Panc1 (cell line): ENCODE data around the gene HINFP. TPM values are rescaled to one million over a fixed set of nuclear protein-coding genes. Genes with fewer than 3 reads are reported as not detected.
"Not testable (repeated sequence)": the region's sequence is repeated elsewhere in the genome, so short reads cannot be mapped to it uniquely, and the experiment has no call there.

Experiments
- ATAC-seq: fragments of 200-7000 bp; cut with Tn5 transposase; 2 replicates; pipeline ENCODE4 v1.9.1; 2020; ENCODE audit warnings: mild to moderate bottlenecking, moderate library complexity
- BruUV-seq: library from RNA; stranded (reverse); fragments of 400-500 nt; replicated peaks from 2 replicates; lab custom pipeline; 2021; lab: Mats Ljungman, UMichigan
- CTCF ChIA-PET: fragments of 300-600 bp; sonication (Branson Sonifier 250); formaldehyde crosslinking; loops from one replicate; lab custom pipeline; 2022; ENCODE audit warnings: antibody characterized with exemption; lab: Charles Lee
- POLR2A ChIA-PET: fragments of 300-600 bp; sonication (Branson Sonifier 250); formaldehyde crosslinking; loops from one replicate; lab custom pipeline; 2022; ENCODE audit warnings: antibody characterized with exemption; lab: Charles Lee
- DNase-seq: peaks from one replicate; pipeline ENCODE4 v3.0.0-alpha.2; 2010; ENCODE audit warnings: low read depth, low spot score
- H3K27ac ChIP-seq: 2 replicates; pipeline ENCODE4 v1.5.1; 2011; ENCODE audit warnings: mild to moderate bottlenecking, low read length, inconsistent platforms
- H3K27me3 ChIP-seq: fragments of 200-500 bp; sonication (Bioruptor generic); 2 replicates; pipeline ENCODE4 v1.6.0; 2014; ENCODE audit warnings: low read length, inconsistent platforms; ENCODE audit not compliant: control insufficient read depth, insufficient read depth
- H3K36me3 ChIP-seq: fragments of 200-500 bp; sonication (Bioruptor generic); 2 replicates; pipeline ENCODE4 v1.5.1; 2014; ENCODE audit warnings: inconsistent platforms, mild to moderate bottlenecking, low read length, moderate library complexity; ENCODE audit not compliant: control insufficient read depth, insufficient read depth
- H3K4me1 ChIP-seq: 2 replicates; pipeline ENCODE4 v1.5.1; 2011; ENCODE audit warnings: inconsistent platforms, mild to moderate bottlenecking, low read length, moderate library complexity; ENCODE audit not compliant: control insufficient read depth, insufficient read depth
- H3K4me3 ChIP-seq, 2 experiments: 2 replicates each; pipeline ENCODE4 v1.5.1; 2011 to 2012; ENCODE audit warnings: low read depth in 2 of 2, low read length in 2 of 2, mild to moderate bottlenecking in 2 of 2, inconsistent platforms in 1 of 2, moderate library complexity in 1 of 2
- H3K9me3 ChIP-seq: fragments of 200-500 bp; sonication (Bioruptor generic); 2 replicates; pipeline ENCODE4 v1.5.1; 2014; ENCODE audit warnings: low read depth, mild to moderate bottlenecking, inconsistent platforms, low read length, moderate library complexity; ENCODE audit not compliant: control insufficient read depth, insufficient read depth
- POLR2AphosphoS5 ChIP-seq: IDR thresholded peaks from 2 replicates; pipeline ENCODE4 v1.6.1; 2012; ENCODE audit warnings: mild to moderate bottlenecking, low read depth, low read length, moderate library complexity
- REST ChIP-seq, 2 experiments: IDR thresholded peaks; 2 replicates each; pipeline ENCODE4 v1.6.1; 2011 to 2012; ENCODE audit warnings: low read depth in 2 of 2, control low read depth in 1 of 2, low read length in 1 of 2, mild to moderate bottlenecking in 1 of 2, moderate library complexity in 1 of 2; ENCODE audit not compliant: insufficient read depth in 1 of 2
- SIN3A ChIP-seq: IDR thresholded peaks from 2 replicates; pipeline ENCODE4 v1.6.1; 2012; ENCODE audit warnings: low read depth, mild to moderate bottlenecking, low read length, moderate library complexity, borderline replicate concordance; ENCODE audit not compliant: insufficient read depth
- TCF7L2 ChIP-seq: IDR thresholded peaks from 2 replicates; pipeline ENCODE4 v1.6.1; 2011; ENCODE audit warnings: mild to moderate bottlenecking, low read depth, low read length, inconsistent platforms
- in situ Hi-C: cut with HindIII; loops from 2 replicates; pipeline ENCODE4 v1.10.0; 2016; ENCODE audit warnings: low sequenced_read_pairs, low pct_unique_long_range_greater_than_20kb
- intact Hi-C: fragments of 100-400 bp; cut with micrococcal nuclease; formaldehyde crosslinking; loops from one replicate; pipeline ENCODE4 v1.10.0; 2022; ENCODE audit not compliant: unreplicated experiment
- total RNA-seq: library from RNA; stranded (reverse); gene quantifications from one replicate; pipeline ENCODE4 v1.2.1, GENCODE V29; 2021; ENCODE audit not compliant: unreplicated experiment
- TF ChIP-seq, protein P1 (sequence below): fragments of 450-650 bp; IDR thresholded peaks from 2 replicates; pipeline ENCODE4 v1.5.1; 2017; ENCODE audit warnings: mild to moderate bottlenecking

The HINFP gene
- total RNA-seq, 1 experiment from 2014 or later, result 52.7 TPM

DNA sequence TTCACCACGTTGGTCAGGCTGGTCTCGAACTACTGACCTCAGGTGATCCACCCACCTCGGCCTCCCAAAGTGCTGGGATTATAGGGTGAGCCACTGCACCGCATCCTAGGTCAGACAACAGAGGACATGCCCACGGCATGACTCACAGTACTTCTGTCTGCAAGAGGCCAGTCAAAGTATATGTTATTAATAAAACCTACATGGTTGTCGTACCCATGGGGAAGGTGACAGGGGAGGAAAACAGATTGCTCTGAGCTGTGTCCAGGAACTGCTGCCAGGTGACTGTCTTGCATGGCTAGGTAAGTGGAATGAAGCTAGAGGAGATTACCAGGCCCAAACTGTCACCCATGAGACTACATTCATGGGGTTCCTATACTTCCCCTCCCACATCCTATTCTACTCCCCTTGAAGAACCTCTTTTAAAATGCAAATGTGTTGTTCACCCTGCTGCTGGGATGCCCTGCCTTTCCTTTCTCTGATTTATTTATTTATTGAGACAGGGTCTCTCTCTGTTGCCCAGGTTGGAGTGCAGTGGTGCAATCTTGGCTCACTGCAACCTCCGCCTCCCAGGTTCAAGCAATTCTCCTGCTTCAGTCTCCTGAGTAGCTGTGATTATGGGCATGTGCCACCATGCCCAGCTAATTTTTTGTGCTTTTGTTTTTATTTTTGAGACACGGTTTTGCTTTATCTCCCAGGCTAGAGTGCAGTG, 45.1 kb downstream of the HINFP start:
- no TSS peak for BruUV-seq
- CTCF ChIA-PET, result no interaction called here
- Histone ChIP-seq H3K27me3 (no peaks in the 10 kb centered on the region), H3K9me3 (no peaks in the 10 kb centered on the region), H3K4me3 (no peak overlapping the region), H3K36me3 (no peaks in the 10 kb centered on the region), H3K27ac (no peak overlapping the region), H3K4me1 (peaks cover 14% of the 10 kb centered on the region)
- DNase-seq, result peak; percentile 30
- ATAC-seq, result no peak
- POLR2A ChIA-PET, result interaction anchor here (0.7 kb wide), 1 partner anchor 20 kb away, joined by 3 read pairs; no protein-coding TSS in a partner anchor
- intact Hi-C loops (no loop called here), in situ Hi-C loops (no loop called here)
- TF ChIP-seq REST (IDR thresholded peaks at IDR 0.05; ENCODE audit: insufficient read depth in 1 of 2, low read depth in 2 of 2, low read length in 1 of 2) (no peak), SIN3A (no peak), TCF7L2 (no peak), POLR2AphosphoS5 (no peak)
- TF ChIP-seq, protein P1, sequence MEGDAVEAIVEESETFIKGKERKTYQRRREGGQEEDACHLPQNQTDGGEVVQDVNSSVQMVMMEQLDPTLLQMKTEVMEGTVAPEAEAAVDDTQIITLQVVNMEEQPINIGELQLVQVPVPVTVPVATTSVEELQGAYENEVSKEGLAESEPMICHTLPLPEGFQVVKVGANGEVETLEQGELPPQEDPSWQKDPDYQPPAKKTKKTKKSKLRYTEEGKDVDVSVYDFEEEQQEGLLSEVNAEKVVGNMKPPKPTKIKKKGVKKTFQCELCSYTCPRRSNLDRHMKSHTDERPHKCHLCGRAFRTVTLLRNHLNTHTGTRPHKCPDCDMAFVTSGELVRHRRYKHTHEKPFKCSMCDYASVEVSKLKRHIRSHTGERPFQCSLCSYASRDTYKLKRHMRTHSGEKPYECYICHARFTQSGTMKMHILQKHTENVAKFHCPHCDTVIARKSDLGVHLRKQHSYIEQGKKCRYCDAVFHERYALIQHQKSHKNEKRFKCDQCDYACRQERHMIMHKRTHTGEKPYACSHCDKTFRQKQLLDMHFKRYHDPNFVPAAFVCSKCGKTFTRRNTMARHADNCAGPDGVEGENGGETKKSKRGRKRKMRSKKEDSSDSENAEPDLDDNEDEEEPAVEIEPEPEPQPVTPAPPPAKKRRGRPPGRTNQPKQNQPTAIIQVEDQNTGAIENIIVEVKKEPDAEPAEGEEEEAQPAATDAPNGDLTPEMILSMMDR, result no peak

DNA sequence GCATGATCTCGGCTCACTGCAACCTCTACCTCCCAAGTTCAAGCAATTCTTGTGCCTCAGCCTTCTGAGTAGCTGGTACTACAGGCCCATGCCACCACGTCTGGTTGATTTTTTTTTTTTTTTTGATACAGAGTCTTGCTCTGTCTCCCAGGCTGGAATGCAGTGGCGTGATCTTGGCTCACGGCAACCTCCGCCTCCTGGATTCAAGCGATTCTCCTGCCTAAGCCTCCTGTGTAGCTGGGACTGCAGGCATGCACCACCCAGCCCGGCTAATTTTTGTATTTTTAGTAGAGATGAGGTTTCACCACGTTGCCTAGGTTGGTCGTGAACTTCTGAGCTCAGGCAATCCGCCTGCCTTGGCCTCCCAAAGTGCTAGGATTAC, 45.7 kb downstream of the HINFP start:
- in situ Hi-C loops, H3K9me3 ChIP-seq, H3K27me3 ChIP-seq, H3K4me3 ChIP-seq, ATAC-seq, DNase-seq, BruUV-seq, H3K36me3 ChIP-seq, H3K27ac ChIP-seq, intact Hi-C loops: not testable (repeated sequence)
- peaks cover 14% of the 10 kb centered on the region for H3K4me1 ChIP-seq
- ChIA-PET CTCF (interaction anchor here (0.6 kb wide), 1 partner anchor 21 kb away, joined by 4 read pairs; no protein-coding TSS in a partner anchor), POLR2A (interaction anchor here (0.7 kb wide), 1 partner anchor 20 kb away, joined by 3 read pairs; no protein-coding TSS in a partner anchor)

DNA sequence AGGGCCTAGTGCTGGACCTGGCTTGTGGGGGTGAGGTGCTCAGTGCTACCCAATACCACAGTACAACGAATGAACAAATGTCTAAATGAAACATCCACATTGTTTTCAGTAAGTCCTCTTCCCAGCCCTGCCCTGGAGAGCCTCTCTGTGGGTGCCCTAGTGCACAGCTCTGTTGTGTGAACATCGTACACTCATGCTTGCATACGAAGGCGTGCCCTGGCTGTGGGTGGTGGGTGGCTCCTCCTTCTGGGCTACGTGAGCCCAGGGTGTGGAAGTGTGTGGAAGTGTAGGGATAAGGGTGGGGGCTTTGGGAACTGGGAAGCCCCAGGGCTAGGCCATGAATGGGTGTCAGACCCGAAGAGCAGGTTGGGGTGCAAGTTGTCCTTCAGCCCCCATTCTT, 46.6 kb downstream of the HINFP start:
- no TSS peak for BruUV-seq
- Histone ChIP-seq H3K27ac (peak overlapping the region; percentile 80; the same call in 1 of the 2 replicates), H3K36me3 (no peaks in the 10 kb centered on the region), H3K4me3 (no peak overlapping the region), H3K27me3 (no peaks in the 10 kb centered on the region), H3K4me1 (peaks cover 14% of the 10 kb centered on the region), H3K9me3 (no peaks in the 10 kb centered on the region)
- in situ Hi-C loops, result no loop called here
- ChIA-PET POLR2A (interaction anchor here (0.6 kb wide), 1 partner anchor 20 kb away, joined by 3 read pairs; no protein-coding TSS in a partner anchor), CTCF (no interaction called here)
- TF ChIP-seq, protein P1, result no peak
- TF ChIP-seq SIN3A (no peak), POLR2AphosphoS5 (no peak), TCF7L2 (no peak), REST (IDR thresholded peaks at IDR 0.05; ENCODE audit: insufficient read depth in 1 of 2, low read depth in 2 of 2, low read length in 1 of 2) (no peak)
- DNase-seq (no peak), ATAC-seq (no peak)
- intact Hi-C loops, result no loop called here
